Measurements from ENCODE around the gene PLEKHN1.
"Not testable (repeated sequence)": the region's sequence is repeated elsewhere in the genome, so short reads cannot be mapped to it uniquely, and the experiment has no call there.

PLEKHN1 gene

DNA sequence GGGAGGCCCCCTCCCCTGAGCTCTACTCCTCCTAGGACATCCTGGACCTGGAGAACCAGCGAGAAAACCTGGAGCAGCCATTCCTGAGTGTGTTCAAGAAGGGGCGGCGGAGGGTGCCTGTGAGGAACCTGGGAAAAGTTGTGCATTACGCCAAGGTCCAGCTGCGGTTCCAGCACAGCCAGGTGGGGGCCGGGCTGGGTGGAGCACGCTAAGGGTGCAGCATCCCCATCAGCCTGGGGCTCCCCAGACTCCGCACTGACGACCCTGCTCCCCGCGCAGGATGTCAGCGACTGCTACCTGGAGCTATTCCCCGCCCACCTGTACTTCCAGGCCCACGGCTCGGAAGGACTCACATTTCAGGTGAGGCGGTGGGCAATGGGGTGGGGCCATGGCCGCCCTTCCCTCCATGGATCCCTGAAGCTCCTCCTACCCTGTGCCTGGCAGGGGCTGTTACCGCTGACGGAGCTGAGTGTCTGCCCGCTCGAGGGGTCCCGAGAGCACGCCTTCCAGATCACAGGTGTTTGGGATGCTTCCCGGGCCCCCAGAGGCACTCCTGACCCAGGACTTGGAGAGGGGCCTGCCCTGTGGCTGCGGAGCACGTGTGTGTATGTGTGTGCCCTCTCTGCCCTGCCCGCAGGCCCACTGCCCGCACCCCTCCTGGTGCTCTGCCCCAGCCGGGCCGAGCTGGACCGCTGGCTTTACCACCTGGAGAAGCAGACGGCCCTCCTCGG lies 4.1 kb downstream of the PLEKHN1 start:
- Mint-ChIP-seq H3K27ac (no peak overlapping the region), H3K9me3 (ENCODE audit: low read depth) (no peaks in the 10 kb centered on the region), H3K4me1 (ENCODE audit: low read depth) (peaks cover 3% of the 10 kb centered on the region), H3K36me3 (no peaks in the 10 kb centered on the region), H3K4me3 (no peak overlapping the region), H3K27me3 (peaks cover 5% of the 10 kb centered on the region)

DNA sequence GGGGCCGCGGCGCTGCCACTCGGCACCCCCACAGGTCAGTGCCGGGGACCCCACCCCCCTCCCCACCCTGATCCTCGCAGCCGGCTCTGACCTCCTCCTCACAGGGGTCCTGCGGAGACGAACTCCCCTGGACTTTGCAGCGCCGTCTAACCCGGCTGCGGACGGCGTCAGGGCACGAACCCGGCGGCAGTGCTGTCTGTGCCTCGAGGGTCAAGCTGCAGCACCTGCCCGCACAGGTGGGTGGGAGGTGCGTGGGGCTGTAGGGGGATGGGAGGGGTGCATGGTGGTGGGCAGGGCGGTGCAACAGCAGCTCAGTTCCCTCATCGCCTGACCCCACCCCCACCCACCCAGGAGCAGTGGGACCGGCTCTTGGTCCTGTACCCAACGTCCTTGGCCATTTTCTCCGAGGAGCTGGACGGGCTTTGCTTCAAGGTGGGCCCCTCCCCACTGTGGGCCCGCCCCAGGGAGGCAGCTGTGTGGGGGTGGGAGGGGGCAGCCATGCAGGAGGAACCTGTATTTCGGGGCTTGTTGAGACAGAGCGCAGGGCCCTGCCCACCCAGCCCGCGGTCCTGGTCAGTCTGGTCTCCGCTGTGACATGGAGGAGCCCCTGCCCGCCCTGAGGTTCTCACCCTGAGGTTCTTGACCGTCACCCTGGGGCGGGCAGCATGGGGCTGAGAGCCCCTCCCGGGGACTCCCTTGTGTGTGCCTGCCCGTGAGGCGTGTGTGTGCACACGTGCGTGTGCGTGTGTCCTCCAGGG lies 4.9 kb downstream of the PLEKHN1 start:
- no peak overlapping the region for H3K27ac Mint-ChIP-seq
- H3K4me1 Mint-ChIP-seq (ENCODE audit: low read depth), result peaks cover 3% of the 10 kb centered on the region
- no peaks in the 10 kb centered on the region for H3K36me3 Mint-ChIP-seq
- peaks cover 8% of the 10 kb centered on the region for H3K27me3 Mint-ChIP-seq
- no peaks in the 10 kb centered on the region for H3K9me3 Mint-ChIP-seq (ENCODE audit: low read depth)
- no peak overlapping the region for H3K4me3 Mint-ChIP-seq

DNA sequence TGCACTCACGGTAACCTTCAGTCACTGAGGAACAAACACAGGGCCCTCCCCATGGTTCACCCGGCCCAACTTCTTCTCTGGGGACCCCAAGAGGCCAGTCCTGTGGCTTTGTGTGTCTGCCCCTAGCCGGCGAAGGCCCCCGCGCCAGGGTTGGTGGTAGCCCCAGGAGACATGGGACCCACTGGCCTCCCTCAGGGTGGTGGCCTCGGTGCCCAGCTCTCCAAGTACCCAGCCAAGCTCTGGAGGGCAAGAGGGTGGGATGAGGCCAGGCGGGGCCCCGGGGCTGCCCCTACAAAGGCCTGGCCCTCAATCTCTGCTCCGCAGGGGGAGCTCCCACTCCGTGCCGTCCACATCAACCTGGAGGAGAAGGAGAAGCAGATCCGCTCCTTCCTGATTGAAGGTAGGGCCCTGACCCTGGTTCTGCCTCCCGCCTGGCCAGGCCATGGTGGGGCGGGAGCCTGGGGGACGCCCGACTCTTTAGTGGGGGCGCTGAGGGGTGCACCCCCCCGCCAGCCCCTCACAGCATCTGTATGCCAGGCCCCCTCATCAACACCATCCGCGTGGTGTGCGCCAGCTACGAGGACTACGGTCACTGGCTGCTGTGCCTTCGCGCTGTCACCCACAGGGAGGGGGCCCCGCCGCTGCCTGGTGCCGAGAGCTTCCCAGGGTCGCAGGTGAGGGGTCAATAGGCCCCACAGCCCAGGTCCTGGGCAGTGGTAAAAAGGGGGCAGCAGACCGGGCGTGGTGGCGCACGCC lies 5.6 kb downstream of the PLEKHN1 start:
- H3K36me3 Mint-ChIP-seq, result no peaks in the 10 kb centered on the region
- peaks cover 8% of the 10 kb centered on the region for H3K27me3 Mint-ChIP-seq
- no peak overlapping the region for H3K27ac Mint-ChIP-seq
- no peaks in the 10 kb centered on the region for H3K9me3 Mint-ChIP-seq (ENCODE audit: low read depth)
- H3K4me1 Mint-ChIP-seq (ENCODE audit: low read depth), result peaks cover 3% of the 10 kb centered on the region
- H3K4me3 Mint-ChIP-seq, result no peak overlapping the region

GRCh38 chr1:972726-973458 lies 6.6 kb downstream of the PLEKHN1 start:
- Mint-ChIP-seq H3K27ac (no peak overlapping the region), H3K4me1 (ENCODE audit: low read depth) (no peaks in the 10 kb centered on the region), H3K36me3 (no peaks in the 10 kb centered on the region), H3K4me3 (no peak overlapping the region), H3K9me3 (ENCODE audit: low read depth) (no peaks in the 10 kb centered on the region), H3K27me3 (peaks cover 8% of the 10 kb centered on the region)

- Mint-ChIP-seq H3K4me3 (no peak overlapping the region), H3K27me3 (peaks cover 10% of the 10 kb centered on the region), H3K27ac (no peak overlapping the region), H3K9me3 (ENCODE audit: low read depth) (no peaks in the 10 kb centered on the region), H3K4me1 (ENCODE audit: low read depth) (peaks cover 3% of the 10 kb centered on the region), H3K36me3 (no peaks in the 10 kb centered on the region)
Observed at GRCh38 chr1:973459-974292, 7.4 kb downstream of the PLEKHN1 start.

DNA sequence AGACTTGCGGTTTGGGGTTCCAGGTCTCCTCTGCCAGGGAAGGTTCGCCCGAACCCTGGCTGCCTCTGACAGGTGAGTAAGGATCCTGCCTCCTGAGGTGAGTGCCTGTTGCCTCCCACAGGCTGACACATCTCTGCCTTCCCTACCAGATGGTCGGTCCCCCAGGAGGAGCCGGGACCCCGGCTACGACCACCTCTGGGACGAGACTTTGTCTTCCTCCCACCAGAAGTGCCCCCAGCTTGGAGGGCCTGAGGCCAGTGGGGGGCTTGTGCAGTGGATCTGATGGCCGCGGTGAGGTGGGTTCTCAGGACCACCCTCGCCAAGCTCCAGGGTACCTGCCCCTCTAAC lies 8.0 kb downstream of the PLEKHN1 start:
- no peak overlapping the region for H3K27ac Mint-ChIP-seq
- H3K4me1 Mint-ChIP-seq (ENCODE audit: low read depth), result peaks cover 3% of the 10 kb centered on the region
- H3K4me3 Mint-ChIP-seq, result no peak overlapping the region
- H3K9me3 Mint-ChIP-seq (ENCODE audit: low read depth), result no peaks in the 10 kb centered on the region
- no peaks in the 10 kb centered on the region for H3K36me3 Mint-ChIP-seq
- peaks cover 10% of the 10 kb centered on the region for H3K27me3 Mint-ChIP-seq

DNA sequence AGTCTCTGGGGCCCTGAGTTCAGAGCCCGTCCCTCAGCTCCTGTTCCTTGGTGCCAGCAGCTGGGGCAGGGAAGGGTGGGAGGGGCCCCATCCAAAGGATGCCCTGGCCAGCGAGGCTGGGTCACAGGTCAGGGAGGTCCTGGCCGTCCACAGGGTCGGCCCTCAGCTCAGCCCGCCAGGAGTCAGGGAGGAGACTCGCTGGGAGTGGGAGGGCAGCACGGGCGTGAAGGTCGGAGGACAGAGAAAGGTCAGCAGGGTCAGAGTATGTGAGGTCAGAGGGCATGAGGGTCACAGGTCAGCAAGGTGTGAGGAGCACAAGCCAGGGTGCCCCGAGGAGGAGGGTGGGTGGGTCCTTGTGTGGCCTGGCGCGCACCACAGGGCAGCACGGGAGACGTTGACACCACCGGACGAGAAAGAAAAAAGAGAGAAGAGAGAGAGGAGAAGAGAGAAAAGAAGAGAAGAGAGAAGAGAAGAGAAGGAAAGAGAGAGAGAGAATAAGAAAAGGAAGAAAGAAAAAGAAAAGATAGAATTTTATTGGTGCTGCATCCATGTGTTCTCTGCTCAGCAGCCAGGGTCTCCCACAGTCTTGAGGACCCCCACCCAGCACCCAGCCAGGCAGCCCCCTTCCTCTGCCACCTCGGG lies 8.5 kb downstream of the PLEKHN1 start:
- peaks cover 3% of the 10 kb centered on the region for H3K4me1 Mint-ChIP-seq (ENCODE audit: low read depth)
- H3K9me3 Mint-ChIP-seq (ENCODE audit: low read depth), result no peaks in the 10 kb centered on the region
- peaks cover 7% of the 10 kb centered on the region for H3K27me3 Mint-ChIP-seq
- H3K27ac Mint-ChIP-seq, result no peak overlapping the region
- no peak overlapping the region for H3K4me3 Mint-ChIP-seq
- no peaks in the 10 kb centered on the region for H3K36me3 Mint-ChIP-seq

- peaks cover 3% of the 10 kb centered on the region for H3K4me1 Mint-ChIP-seq (ENCODE audit: low read depth)
- H3K9me3 Mint-ChIP-seq (ENCODE audit: low read depth), result no peaks in the 10 kb centered on the region
- no peak overlapping the region for H3K4me3 Mint-ChIP-seq
- H3K36me3 Mint-ChIP-seq, result no peaks in the 10 kb centered on the region
- peaks cover 7% of the 10 kb centered on the region for H3K27me3 Mint-ChIP-seq
- no peak overlapping the region for H3K27ac Mint-ChIP-seq
Observed at GRCh38 chr1:975365-975764, 9.1 kb downstream of the PLEKHN1 start.

GRCh38 chr1:975896-976683 lies 9.8 kb downstream of the PLEKHN1 start:
- Mint-ChIP-seq H3K27me3 (peaks cover 7% of the 10 kb centered on the region), H3K36me3 (no peaks in the 10 kb centered on the region), H3K4me3 (no peak overlapping the region), H3K27ac (no peak overlapping the region), H3K4me1 (ENCODE audit: low read depth) (peaks cover 3% of the 10 kb centered on the region), H3K9me3 (ENCODE audit: low read depth) (no peaks in the 10 kb centered on the region)

DNA sequence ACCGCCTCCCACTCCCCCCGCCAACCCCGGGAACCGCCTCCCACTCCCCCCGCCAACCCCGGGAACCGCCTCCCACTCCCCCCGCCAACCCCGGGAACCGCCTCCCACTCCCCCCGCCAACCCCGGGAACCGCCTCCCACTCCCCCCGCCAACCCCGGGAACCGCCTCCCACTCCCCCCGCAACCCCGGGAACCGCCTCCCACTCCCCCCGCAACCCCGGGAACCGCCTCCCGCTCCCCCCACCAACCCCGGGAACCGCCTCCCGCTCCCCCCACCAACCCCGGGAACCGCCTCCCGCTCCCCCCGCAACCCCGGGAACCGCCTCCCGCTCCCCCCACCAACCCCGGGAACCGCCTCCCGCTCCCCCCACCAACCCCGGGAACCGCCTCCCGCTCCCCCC lies 10.5 kb downstream of the PLEKHN1 start:
- H3K36me3 Mint-ChIP-seq; H3K4me3 Mint-ChIP-seq; H3K4me1 Mint-ChIP-seq (ENCODE audit: low read depth); H3K27me3 Mint-ChIP-seq; H3K27ac Mint-ChIP-seq; H3K9me3 Mint-ChIP-seq (ENCODE audit: low read depth): not testable (repeated sequence)

- Mint-ChIP-seq H3K4me3 (no peak overlapping the region), H3K9me3 (ENCODE audit: low read depth) (no peaks in the 10 kb centered on the region), H3K4me1 (ENCODE audit: low read depth) (peaks cover 3% of the 10 kb centered on the region), H3K27me3 (peaks cover 10% of the 10 kb centered on the region), H3K27ac (no peak overlapping the region), H3K36me3 (no peaks in the 10 kb centered on the region)
Observed at GRCh38 chr1:978069-978834, 12.0 kb downstream of the PLEKHN1 start.

DNA sequence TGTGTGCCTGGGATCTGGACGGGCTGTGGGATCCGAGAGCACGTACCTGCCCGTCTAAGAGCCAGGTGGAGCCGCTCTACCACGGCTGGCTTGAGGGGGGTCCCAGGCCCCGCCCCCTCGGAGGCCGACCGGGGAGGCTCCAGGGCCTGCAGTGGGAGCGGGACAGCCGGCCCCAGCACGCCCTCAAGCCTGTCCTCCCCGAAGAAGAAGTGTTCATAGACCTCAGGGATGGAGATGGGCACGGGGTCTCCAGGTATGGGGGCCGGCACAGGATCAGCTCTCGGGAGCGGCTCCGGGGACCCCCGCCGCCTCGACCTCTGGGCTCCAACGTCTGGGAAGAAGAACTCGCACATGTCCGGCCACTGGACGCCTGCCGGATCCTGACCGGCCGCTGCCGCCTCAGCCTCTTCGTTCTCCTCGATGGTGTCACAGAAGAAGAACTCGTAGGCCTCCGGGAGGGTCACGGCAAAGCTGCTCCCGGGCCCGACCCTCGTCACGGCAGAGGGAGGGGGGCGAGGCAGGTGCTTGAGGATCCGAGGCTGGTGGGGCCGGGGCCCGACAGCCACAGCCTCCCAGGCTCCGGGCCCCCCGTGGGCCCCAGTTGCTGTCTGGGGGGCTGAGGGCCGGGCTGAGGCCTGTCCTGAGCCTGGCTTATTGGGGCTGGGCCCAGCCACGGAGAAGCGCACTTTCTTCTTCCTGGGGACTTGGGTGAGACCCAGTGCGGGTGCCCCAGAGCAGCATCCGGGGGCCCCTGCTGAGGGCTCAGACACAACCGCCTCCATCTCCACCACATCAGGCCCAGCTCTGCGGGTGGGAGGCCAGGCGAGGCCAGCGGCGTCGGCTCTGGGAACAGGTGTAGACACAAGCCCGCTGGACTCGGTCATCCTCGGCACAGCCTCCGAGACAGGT lies 12.8 kb downstream of the PLEKHN1 start:
- no peaks in the 10 kb centered on the region for H3K36me3 Mint-ChIP-seq
- peaks cover 3% of the 10 kb centered on the region for H3K4me1 Mint-ChIP-seq (ENCODE audit: low read depth)
- no peak overlapping the region for H3K4me3 Mint-ChIP-seq
- no peaks in the 10 kb centered on the region for H3K9me3 Mint-ChIP-seq (ENCODE audit: low read depth)
- H3K27me3 Mint-ChIP-seq, result peaks cover 12% of the 10 kb centered on the region
- no peak overlapping the region for H3K27ac Mint-ChIP-seq
